Endothelial cell (in vitro differentiated cells): Measurements from ENCODE around the gene SLC12A9. TPM values are rescaled to one million over a fixed set of nuclear protein-coding genes. Genes with fewer than 3 reads are reported as not detected.
A peak's percentile ranks its signal among the peaks of the same experiment; 100 is the strongest.

Experiments used
- DNase-seq: peaks from one replicate; pipeline ENCODE4 v3.0.0; 2021; ENCODE audit warnings: low spot score
- H3K27ac Mint-ChIP-seq: one replicate; pipeline ENCODE4 v1.8.0; 2021; ENCODE audit warnings: mixed read lengths, inconsistent platforms; ENCODE audit not compliant: unreplicated experiment
- H3K27me3 Mint-ChIP-seq: one replicate; pipeline ENCODE4 v1.8.0; 2021; ENCODE audit warnings: mild to moderate bottlenecking, moderate library complexity, mixed read lengths, inconsistent platforms; ENCODE audit not compliant: unreplicated experiment
- H3K36me3 Mint-ChIP-seq: one replicate; pipeline ENCODE4 v1.8.0; 2021; ENCODE audit warnings: mild to moderate bottlenecking, low read depth, mixed read lengths, inconsistent platforms; ENCODE audit not compliant: unreplicated experiment
- H3K4me1 Mint-ChIP-seq: one replicate; pipeline ENCODE4 v1.8.0; 2021; ENCODE audit warnings: mild to moderate bottlenecking, mixed read lengths, inconsistent platforms; ENCODE audit not compliant: unreplicated experiment
- H3K4me3 Mint-ChIP-seq: one replicate; pipeline ENCODE4 v1.8.0; 2021; ENCODE audit warnings: mild to moderate bottlenecking, mixed read lengths, inconsistent platforms; ENCODE audit not compliant: unreplicated experiment
- H3K9me3 Mint-ChIP-seq: one replicate; pipeline ENCODE4 v1.8.0; 2021; ENCODE audit warnings: mixed read lengths, inconsistent platforms; ENCODE audit not compliant: unreplicated experiment
- CTCF ChIP-seq: fragments of 200-600 bp; sonication (generic); IDR thresholded peaks from one replicate; pipeline ENCODE4 v1.5.0; 2021; ENCODE audit warnings: antibody characterized with exemption; ENCODE audit not compliant: unreplicated experiment
- total RNA-seq: library from RNA; stranded (reverse); fragmentation: NEBNext Ultra II Directional; extraction: Animal tissue kit (Norgen Biotek cat#: 25700); gene quantifications from one replicate; pipeline ENCODE4 v1.2.1, GENCODE V29; 2021; ENCODE audit not compliant: unreplicated experiment

Gene SLC12A9
- total RNA-seq, 1 donor from 2014 or later: 60.5 TPM

DNA sequence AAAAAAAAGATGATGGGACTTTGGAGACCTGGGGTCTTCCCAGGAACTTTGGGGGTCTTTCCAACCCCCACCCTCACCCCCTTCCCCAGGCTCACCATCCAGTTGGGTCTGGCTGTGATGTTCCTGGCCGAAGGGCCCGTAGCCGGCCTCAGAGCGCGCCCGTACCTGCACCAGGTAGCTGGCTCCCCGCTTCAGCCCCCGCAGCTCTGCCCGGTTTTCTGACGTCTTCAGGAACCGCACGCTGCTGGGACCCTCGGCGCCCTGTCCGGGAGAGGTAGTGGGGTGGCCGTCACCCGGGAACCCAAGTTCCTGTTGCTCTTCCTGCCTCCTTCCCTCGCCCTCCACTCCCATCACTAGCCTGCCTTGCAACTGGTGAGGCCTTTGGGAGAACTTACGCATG lies 35.4 kb upstream of the SLC12A9 start:
- DNase-seq: no peak
- Mint-ChIP-seq H3K36me3 (peaks cover 33% of the 10 kb centered on the region), H3K27ac (no peak overlapping the region), H3K4me3 (no peak overlapping the region), H3K9me3 (no peaks in the 10 kb centered on the region), H3K27me3 (no peaks in the 10 kb centered on the region), H3K4me1 (peaks cover 10% of the 10 kb centered on the region)
- TF ChIP-seq CTCF: no peak

GRCh38 chr7:100818366-100818765 lies 34.1 kb upstream of the SLC12A9 start:
- H3K27ac Mint-ChIP-seq: no peak overlapping the region
- no peak for TF ChIP-seq CTCF
- DNase-seq: no peak
- no peak overlapping the region for H3K4me3 Mint-ChIP-seq
- peaks cover 36% of the 10 kb centered on the region for H3K36me3 Mint-ChIP-seq
- peaks cover 1% of the 10 kb centered on the region for H3K27me3 Mint-ChIP-seq
- H3K4me1 Mint-ChIP-seq: peaks cover 12% of the 10 kb centered on the region
- H3K9me3 Mint-ChIP-seq: no peaks in the 10 kb centered on the region

DNA sequence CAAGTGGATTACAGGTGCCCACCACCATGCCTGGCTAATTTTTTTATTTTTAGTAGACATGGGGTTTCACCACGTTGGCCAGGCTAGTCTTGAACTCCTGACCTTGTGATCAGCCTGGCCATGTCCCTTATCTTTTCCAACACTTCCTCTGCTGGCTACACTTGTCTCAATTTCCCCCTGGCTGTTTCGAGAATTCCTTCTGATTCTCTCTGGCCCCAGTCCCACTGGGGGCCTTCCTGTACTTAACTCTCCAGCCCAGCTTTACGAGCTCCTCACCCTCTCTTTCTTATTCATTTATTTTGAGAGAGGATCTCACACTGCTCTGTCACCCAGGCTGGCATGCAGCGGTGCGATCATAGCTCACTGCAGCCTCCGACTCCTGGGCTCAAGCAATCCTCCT lies 33.7 kb upstream of the SLC12A9 start:
- Mint-ChIP-seq H3K27me3 (peaks cover 1% of the 10 kb centered on the region), H3K9me3 (no peaks in the 10 kb centered on the region), H3K4me1 (peaks cover 12% of the 10 kb centered on the region), H3K36me3 (peaks cover 36% of the 10 kb centered on the region), H3K4me3 (peak overlapping the region; percentile 61), H3K27ac (no peak overlapping the region)
- no peak for DNase-seq
- no peak for TF ChIP-seq CTCF

DNA sequence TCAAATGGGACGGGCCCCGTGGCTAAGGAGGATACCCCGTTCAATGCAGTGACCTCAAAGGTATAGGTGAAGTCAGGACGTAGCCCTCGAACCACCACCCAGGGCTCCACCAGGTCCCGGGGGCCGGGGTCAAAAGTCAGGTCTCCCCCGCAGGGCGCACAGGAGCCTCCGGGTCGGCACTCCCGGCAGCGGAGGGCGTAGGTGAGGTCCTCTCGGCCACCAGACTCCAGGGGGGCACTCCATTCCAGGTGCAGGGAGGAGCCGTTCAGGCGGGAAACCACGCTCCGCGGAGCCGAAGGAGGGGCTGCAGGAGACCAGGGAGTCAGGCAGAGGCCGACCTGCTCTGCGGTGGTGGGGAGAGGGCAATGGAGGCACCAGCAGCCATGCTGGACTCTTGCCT lies 32.9 kb upstream of the SLC12A9 start:
- H3K36me3 Mint-ChIP-seq: peaks cover 40% of the 10 kb centered on the region
- H3K27me3 Mint-ChIP-seq: peaks cover 1% of the 10 kb centered on the region
- DNase-seq: no peak
- TF ChIP-seq CTCF: no peak
- peaks cover 12% of the 10 kb centered on the region for H3K4me1 Mint-ChIP-seq
- H3K4me3 Mint-ChIP-seq: peak overlapping the region; percentile 79
- no peaks in the 10 kb centered on the region for H3K9me3 Mint-ChIP-seq
- no peak overlapping the region for H3K27ac Mint-ChIP-seq

- peaks cover 47% of the 10 kb centered on the region for H3K36me3 Mint-ChIP-seq
- no peak overlapping the region for H3K27ac Mint-ChIP-seq
- no peak for TF ChIP-seq CTCF
- H3K4me1 Mint-ChIP-seq: peaks cover 26% of the 10 kb centered on the region
- H3K9me3 Mint-ChIP-seq: peaks cover 4% of the 10 kb centered on the region
- peaks cover 11% of the 10 kb centered on the region for H3K27me3 Mint-ChIP-seq
- no peak for DNase-seq
- peak overlapping the region; percentile 87 for H3K4me3 Mint-ChIP-seq
These were observed 30.0 kb upstream of the SLC12A9 start for GRCh38 chr7:100822236-100823139.
